ENCODE results near the gene DPCD. TPM values are rescaled to one million over a fixed set of nuclear protein-coding genes. Genes with fewer than 3 reads are reported as not detected.

Gene DPCD
- total RNA-seq, 1 experiment from 2014 or later: 361 TPM

DNA sequence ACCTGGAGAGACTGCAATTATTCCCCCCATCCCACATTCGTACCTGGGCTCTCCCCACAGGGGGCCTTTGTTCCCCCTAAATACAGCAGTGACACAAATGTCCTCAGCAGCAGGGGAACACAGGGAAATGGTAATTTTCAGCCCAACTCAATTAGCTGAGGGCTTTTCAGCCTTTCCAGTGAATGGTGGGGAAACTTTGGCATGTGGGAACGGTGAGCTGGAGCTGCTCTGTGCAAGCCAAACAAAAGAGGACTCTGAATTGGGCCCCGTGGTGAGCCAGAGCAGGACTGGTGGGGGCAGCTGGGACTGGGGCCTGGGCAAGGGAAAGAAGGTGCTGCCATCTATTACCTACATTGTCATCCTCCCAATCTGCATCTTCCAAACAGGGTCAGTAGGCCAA is 55.9 kb downstream of the DPCD start:
- in situ Hi-C loops (cut with HindIII; ENCODE audit: low sequenced_read_pairs): no loop called here
- DNase-seq (ENCODE audit: low spot score): no peak

DNA sequence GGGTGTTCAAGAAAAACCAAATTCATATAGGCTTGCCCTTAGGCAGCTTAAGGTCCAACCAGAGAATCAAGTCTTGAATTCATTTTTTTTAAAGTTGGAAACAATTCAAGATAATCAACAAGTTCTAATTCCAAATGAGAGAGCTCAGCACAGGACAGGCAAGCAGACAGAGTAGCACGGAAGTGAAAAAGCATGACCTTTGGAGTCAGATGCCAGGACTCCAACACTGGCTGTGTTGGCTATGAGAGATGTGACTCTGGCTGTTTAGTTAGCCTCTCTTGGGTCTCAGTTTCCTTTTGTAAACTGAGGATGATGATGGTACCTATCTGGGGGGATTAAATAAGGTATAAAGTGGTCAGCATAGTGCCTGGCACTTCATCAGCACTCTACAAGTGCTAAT is 57.5 kb downstream of the DPCD start:
- no peak for DNase-seq (ENCODE audit: low spot score)
- in situ Hi-C loops (cut with HindIII; ENCODE audit: low sequenced_read_pairs): no loop called here

DNA sequence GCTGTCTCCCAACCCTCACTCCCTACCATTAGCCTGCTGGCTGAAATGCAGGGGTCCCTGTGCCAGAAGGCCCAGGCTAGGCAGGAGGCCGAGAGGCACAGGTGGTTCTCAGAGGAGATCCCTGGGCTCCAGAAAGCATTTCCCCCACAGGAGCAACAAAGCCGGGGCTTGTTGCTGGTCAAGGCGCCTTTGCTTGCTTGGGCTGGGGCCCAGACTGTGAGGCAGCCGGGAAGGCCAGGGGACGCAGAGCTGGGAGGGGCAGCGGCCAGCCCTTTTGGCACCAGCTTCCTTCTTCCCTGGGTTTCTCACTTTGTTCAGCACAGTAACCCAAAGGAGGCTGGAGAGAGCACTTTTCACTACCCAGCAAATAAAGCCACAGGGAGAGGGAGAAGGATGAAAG is 58.2 kb downstream of the DPCD start:
- DNase-seq (ENCODE audit: low spot score): peak; percentile 53
- in situ Hi-C loops (cut with HindIII; ENCODE audit: low sequenced_read_pairs): no loop called here

DNA sequence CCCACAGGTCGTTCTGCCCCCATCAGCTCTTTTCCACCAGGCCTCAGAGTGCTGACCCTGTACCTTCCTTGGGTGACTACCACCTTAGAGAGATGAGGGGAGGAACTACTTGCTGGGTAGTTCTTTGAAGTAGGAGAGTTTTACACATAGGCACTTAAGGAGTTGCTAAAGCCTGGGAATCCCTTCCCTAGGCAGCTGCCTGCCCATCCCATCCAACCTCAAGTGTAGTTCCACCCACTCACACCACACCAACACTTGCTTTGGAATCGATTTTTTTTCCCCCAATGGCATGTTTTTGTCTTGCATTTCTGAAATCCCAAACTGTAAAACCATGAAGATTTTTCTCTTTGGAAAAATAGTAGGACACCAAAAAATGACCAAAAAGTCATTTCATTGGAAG is 59.1 kb downstream of the DPCD start:
- DNase-seq (ENCODE audit: low spot score): no peak
- in situ Hi-C loops (cut with HindIII; ENCODE audit: low sequenced_read_pairs): no loop called here

DNA sequence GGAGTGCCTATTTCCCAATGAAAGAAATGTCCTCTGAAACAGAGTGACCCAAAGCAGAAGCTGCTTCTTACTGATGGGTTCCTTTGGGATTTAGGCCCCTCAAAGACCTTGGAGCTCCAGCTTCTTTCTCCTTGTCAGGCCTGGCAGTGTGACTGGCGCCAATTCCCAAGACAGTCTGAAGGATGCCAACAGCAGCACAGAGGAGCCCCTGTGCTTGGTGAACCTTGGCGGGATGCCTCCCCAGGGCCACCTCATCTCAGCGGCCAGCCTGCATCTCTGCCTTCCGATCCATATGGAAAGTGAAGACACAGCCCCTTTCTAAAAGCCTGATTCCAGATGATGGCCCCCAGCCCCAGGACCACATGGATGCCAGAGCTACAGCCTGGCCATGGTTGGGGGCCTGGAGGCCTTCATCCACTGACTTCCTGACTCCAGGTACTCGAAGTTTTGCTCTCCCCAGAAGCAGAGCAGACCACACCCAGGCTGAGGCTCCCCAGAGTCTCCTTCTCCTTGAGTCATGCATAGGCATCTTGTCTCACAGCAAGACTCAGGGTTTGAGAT is 61.5 kb downstream of the DPCD start:
- in situ Hi-C loops (cut with HindIII; ENCODE audit: low sequenced_read_pairs): loop anchor here (5.0 kb wide), 1 partner anchor 43 kb away; no protein-coding TSS in a partner anchor
- no peak for DNase-seq (ENCODE audit: low spot score)

DNA sequence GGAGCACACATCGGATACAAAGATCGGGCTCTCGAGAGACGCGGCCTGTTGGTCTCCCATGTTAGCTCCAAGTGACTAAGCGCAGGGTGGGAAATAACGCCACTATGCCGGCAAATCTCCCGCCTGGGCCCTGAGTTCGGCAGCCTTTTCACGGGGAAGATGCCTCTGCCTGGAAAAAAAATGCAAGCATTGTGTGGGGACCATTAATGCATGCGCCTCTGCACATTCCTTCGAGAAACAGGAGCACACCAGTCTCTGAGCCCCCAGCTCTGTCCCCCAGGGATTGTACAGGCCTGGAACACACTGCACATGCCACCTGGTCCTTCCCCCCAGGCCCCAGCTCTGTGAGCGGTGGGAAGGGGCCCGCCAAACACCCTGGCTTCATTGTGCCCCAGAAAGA is 62.7 kb downstream of the DPCD start:
- DNase-seq (ENCODE audit: low spot score): no peak
- in situ Hi-C loops (cut with HindIII; ENCODE audit: low sequenced_read_pairs): loop anchor here (5.0 kb wide), 1 partner anchor 41 kb away; no protein-coding TSS in a partner anchor

DNA sequence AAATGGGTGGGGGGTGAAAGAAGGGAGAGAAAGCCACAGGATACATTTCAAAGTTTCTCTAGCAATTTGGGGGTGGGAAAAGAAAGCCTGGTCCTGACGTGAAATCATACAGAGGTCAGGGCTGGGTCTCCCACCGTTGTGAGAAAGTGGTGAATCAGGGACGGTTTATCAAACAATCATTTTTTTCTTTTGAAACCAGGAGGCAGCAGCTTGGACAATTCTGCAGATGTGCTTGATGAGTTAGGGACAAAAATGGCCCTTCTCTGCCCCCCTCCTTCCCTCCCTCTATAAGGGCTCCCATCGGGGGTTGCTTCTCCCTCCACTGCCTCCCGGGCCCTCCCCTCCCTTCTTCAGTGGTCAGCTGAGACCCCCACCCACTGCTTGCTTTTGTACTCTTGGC is 63.2 kb downstream of the DPCD start:
- in situ Hi-C loops (cut with HindIII; ENCODE audit: low sequenced_read_pairs): loop anchor here (5.0 kb wide), 1 partner anchor 41 kb away; no protein-coding TSS in a partner anchor
- no peak for DNase-seq (ENCODE audit: low spot score)

DNA sequence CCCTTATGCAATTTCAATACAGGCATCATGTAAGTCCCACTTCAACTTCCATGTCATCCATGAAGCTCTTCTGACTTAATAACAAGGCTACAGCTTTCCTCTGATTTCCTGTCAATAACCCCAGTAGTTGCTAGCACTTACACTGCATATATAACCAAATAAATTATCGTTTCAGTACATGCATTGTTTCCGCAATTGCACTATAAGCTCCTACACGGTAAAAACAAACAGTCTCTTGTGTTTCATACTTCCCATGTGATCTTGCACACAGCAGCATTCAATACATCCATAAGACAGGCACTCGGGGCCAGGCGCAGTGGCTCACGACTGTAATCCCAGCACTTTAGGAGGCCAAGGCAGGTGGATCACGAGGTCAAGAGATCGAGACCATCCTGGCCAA is 65.4 kb downstream of the DPCD start:
- in situ Hi-C loops (cut with HindIII; ENCODE audit: low sequenced_read_pairs): loop anchor here (5.0 kb wide), 1 partner anchor 39 kb away; no protein-coding TSS in a partner anchor

DNA sequence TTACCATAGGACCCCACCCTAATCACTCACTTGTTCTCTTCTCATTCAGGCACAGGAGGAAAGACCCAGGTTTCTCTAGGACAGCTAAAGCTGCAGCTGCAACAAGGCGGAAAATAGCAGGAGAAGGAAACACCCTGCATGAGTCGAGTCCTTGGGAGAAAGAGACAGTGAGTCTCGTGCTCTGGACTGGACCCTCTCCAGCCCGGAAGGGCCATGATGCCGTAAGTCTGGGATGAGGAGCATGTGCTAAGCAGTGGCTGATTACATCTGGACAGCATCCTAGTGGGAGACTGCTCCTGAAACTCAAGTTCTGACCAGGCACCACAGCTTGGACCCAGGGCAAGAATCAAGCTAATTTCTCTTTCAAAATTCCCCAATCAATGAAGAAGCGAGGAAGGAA is 67.4 kb downstream of the DPCD start:
- in situ Hi-C loops (cut with HindIII; ENCODE audit: low sequenced_read_pairs): no loop called here
- no peak for DNase-seq (ENCODE audit: low spot score)

More for the DNA sequence above, 65.4 kb downstream of the DPCD start:
- no peak for DNase-seq (ENCODE audit: low spot score)

DNA sequence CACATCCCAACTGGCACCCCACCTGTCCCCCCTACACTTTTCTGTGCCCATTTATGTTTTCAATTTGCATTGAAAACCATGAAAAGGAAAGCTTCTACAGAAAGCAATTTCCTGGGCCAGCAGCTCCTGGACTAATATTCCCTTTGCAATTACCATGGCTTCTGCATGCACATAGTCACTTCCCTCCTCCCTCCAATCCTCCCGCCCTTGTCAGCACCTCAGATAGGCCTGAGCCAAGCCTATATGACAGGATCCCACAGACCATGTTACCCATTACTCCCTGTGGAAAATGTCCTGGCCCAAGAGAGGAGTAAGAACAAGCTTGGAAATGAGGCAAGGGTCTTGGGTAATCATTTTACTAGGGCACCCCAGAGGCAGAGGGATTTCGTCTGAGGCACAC is 68.8 kb downstream of the DPCD start:
- in situ Hi-C loops (cut with HindIII; ENCODE audit: low sequenced_read_pairs): no loop called here
- DNase-seq (ENCODE audit: low spot score): no peak

DNA sequence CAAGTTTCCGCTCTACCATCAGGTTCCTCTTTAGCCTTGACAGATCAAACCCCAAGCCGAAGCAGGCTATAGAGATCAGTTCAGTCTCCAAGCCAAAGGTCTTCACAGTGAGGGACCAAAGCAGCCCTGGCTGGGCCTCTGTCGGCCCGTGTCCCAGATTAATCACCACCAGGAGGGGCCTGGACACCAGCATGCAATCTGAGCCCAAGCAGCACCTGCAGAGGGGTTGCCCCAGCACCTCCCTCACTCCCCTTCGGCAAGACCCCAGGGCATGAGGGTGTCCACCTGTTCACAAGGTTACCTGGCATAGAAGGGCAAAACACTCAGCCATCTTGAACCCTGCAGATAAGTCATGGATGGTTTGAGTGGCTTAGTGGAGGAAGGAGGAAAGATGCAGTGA is 70.9 kb downstream of the DPCD start:
- DNase-seq (ENCODE audit: low spot score): no peak
- in situ Hi-C loops (cut with HindIII; ENCODE audit: low sequenced_read_pairs): no loop called here

Other genes with a start within 250 kb of the DPCD start
- gene BTRC, start 234.2 kb upstream of the DPCD start, total RNA-seq (2014; rRNA removed; shearing (Covaris generic)): 12.1 and 21.0 TPM in 2 replicates
- gene POLL, start 64 bp upstream of the DPCD start, total RNA-seq (2014; rRNA removed; shearing (Covaris generic)): 87.8 and 94.8 TPM in 2 replicates
- gene FBXW4, start 106.8 kb downstream of the DPCD start, total RNA-seq (2014; rRNA removed; shearing (Covaris generic)): 32.1 and 48.9 TPM in 2 replicates
- 7.4 and 14.8 TPM in 2 replicates for gene FGF8, start 187.8 kb downstream of the DPCD start, total RNA-seq (2014; rRNA removed; shearing (Covaris generic))
- 235 and 256 TPM in 2 replicates for gene NPM3, start 195.1 kb downstream of the DPCD start, total RNA-seq (2014; rRNA removed; shearing (Covaris generic))
- 56.1 and 67.4 TPM in 2 replicates for gene OGA, start 230.1 kb downstream of the DPCD start, total RNA-seq (2014; rRNA removed; shearing (Covaris generic))